ENCODE measurements around the gene GOLGA3. TPM values are rescaled to one million over a fixed set of nuclear protein-coding genes. Genes with fewer than 3 reads are reported as not detected.
"Not testable (repeated sequence)": the region's sequence is repeated elsewhere in the genome, so short reads cannot be mapped to it uniquely, and the experiment has no call there.

GOLGA3 gene
- total RNA-seq, 3 donors from 2014 or later = 51.7 to 76.7 (median 58.5) TPM

GRCh38 chr12:132818562-132818961, 10.1 kb downstream of the GOLGA3 start:
- H3K27me3 ChIP-seq = no peaks in the 10 kb centered on the region
- no peak for TF ChIP-seq CTCF (IDR thresholded peaks at IDR 0.05)
- no peak for TF ChIP-seq POLR2AphosphoS5 (IDR thresholded peaks at IDR 0.05)
- TF ChIP-seq POLR2A (IDR thresholded peaks at IDR 0.05) = no peak
- no peak for DNase-seq (ENCODE audit: low spot score in 2 of 2)
- H3K27ac ChIP-seq = no peak overlapping the region
- H3K4me3 ChIP-seq = no peak overlapping the region
- H3K9me3 ChIP-seq = no peaks in the 10 kb centered on the region
- H3K4me1 ChIP-seq = no peaks in the 10 kb centered on the region
- H3K36me3 ChIP-seq = no peaks in the 10 kb centered on the region
- intact Hi-C loops (cut with DNase I; ENCODE audit: low total_unique reads) = no loop called here

GRCh38 chr12:132814232-132814631, 14.4 kb downstream of the GOLGA3 start:
- intact Hi-C loops (cut with DNase I; ENCODE audit: low total_unique reads) = no loop called here
- H3K27ac ChIP-seq = no peak overlapping the region
- no peaks in the 10 kb centered on the region for H3K36me3 ChIP-seq
- H3K4me1 ChIP-seq = no peaks in the 10 kb centered on the region
- H3K9me3 ChIP-seq = no peaks in the 10 kb centered on the region
- TF ChIP-seq POLR2A (IDR thresholded peaks at IDR 0.05) (no peak), CTCF (IDR thresholded peaks at IDR 0.05) (no peak)
- DNase-seq (ENCODE audit: low spot score in 2 of 2) = no peak
- no peak overlapping the region for H3K4me3 ChIP-seq
- H3K27me3 ChIP-seq = no peaks in the 10 kb centered on the region

- no peak for DNase-seq (ENCODE audit: low spot score in 2 of 2)
- Histone ChIP-seq H3K27ac (no peak overlapping the region), H3K36me3 (no peaks in the 10 kb centered on the region), H3K4me1 (no peaks in the 10 kb centered on the region), H3K27me3 (no peaks in the 10 kb centered on the region), H3K4me3 (no peak overlapping the region), H3K9me3 (no peaks in the 10 kb centered on the region)
- TF ChIP-seq POLR2AphosphoS5 (IDR thresholded peaks at IDR 0.05) (no peak), POLR2A (IDR thresholded peaks at IDR 0.05) (no peak), CTCF (IDR thresholded peaks at IDR 0.05) (no peak)
- intact Hi-C loops (cut with DNase I; ENCODE audit: low total_unique reads) = no loop called here
Observed at GRCh38 chr12:132813443-132813842, 15.2 kb downstream of the GOLGA3 start.

GRCh38 chr12:132812631-132813305, 15.9 kb downstream of the GOLGA3 start:
- Histone ChIP-seq H3K36me3 (no peaks in the 10 kb centered on the region), H3K27ac (no peak overlapping the region), H3K27me3 (no peaks in the 10 kb centered on the region), H3K9me3 (no peaks in the 10 kb centered on the region), H3K4me1 (no peaks in the 10 kb centered on the region), H3K4me3 (no peak overlapping the region)
- TF ChIP-seq POLR2AphosphoS5 (IDR thresholded peaks at IDR 0.05) (no peak), POLR2A (IDR thresholded peaks at IDR 0.05) (no peak), CTCF (IDR thresholded peaks at IDR 0.05) (no peak)
- intact Hi-C loops (cut with DNase I; ENCODE audit: low total_unique reads) = no loop called here
- no peak for DNase-seq (ENCODE audit: low spot score in 2 of 2)

- H3K36me3 ChIP-seq; H3K4me1 ChIP-seq; intact Hi-C loops (cut with DNase I; ENCODE audit: low total_unique reads); H3K9me3 ChIP-seq; H3K27ac ChIP-seq; H3K4me3 ChIP-seq; DNase-seq (ENCODE audit: low spot score in 2 of 2); H3K27me3 ChIP-seq: not testable (repeated sequence)
Observed at GRCh38 chr12:132809391-132809790, 19.3 kb downstream of the GOLGA3 start.
